COR-L47 (cell line): ENCODE measurements around the gene ZNF133.

Experiments
- DNase-seq: peaks from one replicate; lab custom pipeline; 2025; lab: John Stamatoyannopoulos, UW

ZNF133 gene

GRCh38 chr20:18361678-18362077 is 73.4 kb downstream of the ZNF133 start:
- no peak for DNase-seq

GRCh38 chr20:18362916-18363315 is 74.6 kb downstream of the ZNF133 start:
- no peak for DNase-seq

GRCh38 chr20:18363708-18364107 is 75.4 kb downstream of the ZNF133 start:
- no peak for DNase-seq

- DNase-seq, result no peak
Measured at GRCh38 chr20:18364768-18365167, 76.4 kb downstream of the ZNF133 start.
